Ishikawa (cell line): Measurements from ENCODE around the gene OCLN.

Experiments used
- CEBPB ChIP-seq: IDR thresholded peaks from 2 replicates; pipeline ENCODE4 v1.6.1; 2012
- CREB1 ChIP-seq: IDR thresholded peaks from 2 replicates; pipeline ENCODE4 v1.6.1; 2012; ENCODE audit warnings: low read depth
- EGR1 ChIP-seq: IDR thresholded peaks from 2 replicates; pipeline ENCODE4 v1.6.1; 2012
- EP300 ChIP-seq: IDR thresholded peaks from 2 replicates; pipeline ENCODE4 v1.6.1; 2012; ENCODE audit warnings: borderline replicate concordance
- FOXM1 ChIP-seq: IDR thresholded peaks from 2 replicates; pipeline ENCODE4 v1.6.1; 2012; ENCODE audit warnings: low read depth, borderline replicate concordance
- NFIC ChIP-seq: IDR thresholded peaks from 2 replicates; pipeline ENCODE4 v1.6.1; 2012
- RAD21 ChIP-seq: IDR thresholded peaks from 2 replicates; pipeline ENCODE4 v1.6.1; 2012; ENCODE audit warnings: low read depth
- TAF1 ChIP-seq: IDR thresholded peaks from 2 replicates; pipeline ENCODE4 v1.6.1; 2012; ENCODE audit warnings: low read depth, mild to moderate bottlenecking
- TCF12 ChIP-seq: IDR thresholded peaks from 2 replicates; pipeline ENCODE4 v1.6.1; 2012; ENCODE audit warnings: low read depth
- TEAD4 ChIP-seq: IDR thresholded peaks from 2 replicates; pipeline ENCODE4 v1.6.1; 2012
- YY1 ChIP-seq: IDR thresholded peaks from 2 replicates; pipeline ENCODE4 v1.6.1; 2012; ENCODE audit warnings: low read depth
- ZBTB7A ChIP-seq: IDR thresholded peaks from 2 replicates; pipeline ENCODE4 v1.6.1; 2012; ENCODE audit warnings: low read depth
- TF ChIP-seq, protein P1 (sequence below): IDR thresholded peaks from 2 replicates; pipeline ENCODE4 v1.6.1; 2012; ENCODE audit warnings: low read depth, mild to moderate bottlenecking
- TF ChIP-seq, protein P2 (sequence below): IDR thresholded peaks from 2 replicates; pipeline ENCODE4 v1.6.1; 2012
- TF ChIP-seq, protein P3 (sequence below): IDR thresholded peaks from 2 replicates; pipeline ENCODE4 v1.6.1; 2012

Gene OCLN, protein sequence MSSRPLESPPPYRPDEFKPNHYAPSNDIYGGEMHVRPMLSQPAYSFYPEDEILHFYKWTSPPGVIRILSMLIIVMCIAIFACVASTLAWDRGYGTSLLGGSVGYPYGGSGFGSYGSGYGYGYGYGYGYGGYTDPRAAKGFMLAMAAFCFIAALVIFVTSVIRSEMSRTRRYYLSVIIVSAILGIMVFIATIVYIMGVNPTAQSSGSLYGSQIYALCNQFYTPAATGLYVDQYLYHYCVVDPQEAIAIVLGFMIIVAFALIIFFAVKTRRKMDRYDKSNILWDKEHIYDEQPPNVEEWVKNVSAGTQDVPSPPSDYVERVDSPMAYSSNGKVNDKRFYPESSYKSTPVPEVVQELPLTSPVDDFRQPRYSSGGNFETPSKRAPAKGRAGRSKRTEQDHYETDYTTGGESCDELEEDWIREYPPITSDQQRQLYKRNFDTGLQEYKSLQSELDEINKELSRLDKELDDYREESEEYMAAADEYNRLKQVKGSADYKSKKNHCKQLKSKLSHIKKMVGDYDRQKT

DNA sequence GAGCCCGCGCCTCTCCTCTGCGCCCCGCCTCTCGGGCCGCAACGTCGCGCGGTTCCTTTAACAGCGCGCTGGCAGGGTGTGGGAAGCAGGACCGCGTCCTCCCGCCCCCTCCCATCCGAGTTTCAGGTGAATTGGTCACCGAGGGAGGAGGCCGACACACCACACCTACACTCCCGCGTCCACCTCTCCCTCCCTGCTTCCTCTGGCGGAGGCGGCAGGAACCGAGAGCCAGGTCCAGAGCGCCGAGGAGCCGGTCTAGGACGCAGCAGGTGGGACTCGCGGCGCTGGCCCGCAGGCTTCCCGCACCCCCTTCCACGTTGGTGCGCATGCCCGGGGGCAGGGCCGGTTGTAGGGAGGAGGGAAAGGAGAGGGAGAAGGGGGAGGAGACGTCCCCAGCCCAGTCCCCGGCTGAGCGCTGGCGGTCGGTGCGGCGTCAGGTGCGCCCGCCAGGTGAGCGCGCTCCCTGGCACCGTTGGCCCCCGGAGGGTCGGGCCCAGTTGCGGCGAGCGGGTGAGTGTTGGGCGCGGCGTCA lies at the start of gene OCLN:
Gene OCLN (plus strand): TSS at position 400 of the 532 bp plus-strand sequence. CDS start 11,455 bp downstream, outside the sequence.
- TF ChIP-seq EP300 = no peak; the same call in 1 of the 2 replicates
- TF ChIP-seq ZBTB7A = 0 out of 2 replicates have a peak, but pooled peaks have one; percentile 71
- TF ChIP-seq, protein P1, sequence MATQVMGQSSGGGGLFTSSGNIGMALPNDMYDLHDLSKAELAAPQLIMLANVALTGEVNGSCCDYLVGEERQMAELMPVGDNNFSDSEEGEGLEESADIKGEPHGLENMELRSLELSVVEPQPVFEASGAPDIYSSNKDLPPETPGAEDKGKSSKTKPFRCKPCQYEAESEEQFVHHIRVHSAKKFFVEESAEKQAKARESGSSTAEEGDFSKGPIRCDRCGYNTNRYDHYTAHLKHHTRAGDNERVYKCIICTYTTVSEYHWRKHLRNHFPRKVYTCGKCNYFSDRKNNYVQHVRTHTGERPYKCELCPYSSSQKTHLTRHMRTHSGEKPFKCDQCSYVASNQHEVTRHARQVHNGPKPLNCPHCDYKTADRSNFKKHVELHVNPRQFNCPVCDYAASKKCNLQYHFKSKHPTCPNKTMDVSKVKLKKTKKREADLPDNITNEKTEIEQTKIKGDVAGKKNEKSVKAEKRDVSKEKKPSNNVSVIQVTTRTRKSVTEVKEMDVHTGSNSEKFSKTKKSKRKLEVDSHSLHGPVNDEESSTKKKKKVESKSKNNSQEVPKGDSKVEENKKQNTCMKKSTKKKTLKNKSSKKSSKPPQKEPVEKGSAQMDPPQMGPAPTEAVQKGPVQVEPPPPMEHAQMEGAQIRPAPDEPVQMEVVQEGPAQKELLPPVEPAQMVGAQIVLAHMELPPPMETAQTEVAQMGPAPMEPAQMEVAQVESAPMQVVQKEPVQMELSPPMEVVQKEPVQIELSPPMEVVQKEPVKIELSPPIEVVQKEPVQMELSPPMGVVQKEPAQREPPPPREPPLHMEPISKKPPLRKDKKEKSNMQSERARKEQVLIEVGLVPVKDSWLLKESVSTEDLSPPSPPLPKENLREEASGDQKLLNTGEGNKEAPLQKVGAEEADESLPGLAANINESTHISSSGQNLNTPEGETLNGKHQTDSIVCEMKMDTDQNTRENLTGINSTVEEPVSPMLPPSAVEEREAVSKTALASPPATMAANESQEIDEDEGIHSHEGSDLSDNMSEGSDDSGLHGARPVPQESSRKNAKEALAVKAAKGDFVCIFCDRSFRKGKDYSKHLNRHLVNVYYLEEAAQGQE = no peak
- TF ChIP-seq YY1 = 0 out of 2 replicates have a peak, but pooled peaks have one; percentile 12
- TF ChIP-seq NFIC = peak; percentile 37; the same call in 1 of the 2 replicates
- no peak for TF ChIP-seq CREB1
- TF ChIP-seq, protein P2, sequence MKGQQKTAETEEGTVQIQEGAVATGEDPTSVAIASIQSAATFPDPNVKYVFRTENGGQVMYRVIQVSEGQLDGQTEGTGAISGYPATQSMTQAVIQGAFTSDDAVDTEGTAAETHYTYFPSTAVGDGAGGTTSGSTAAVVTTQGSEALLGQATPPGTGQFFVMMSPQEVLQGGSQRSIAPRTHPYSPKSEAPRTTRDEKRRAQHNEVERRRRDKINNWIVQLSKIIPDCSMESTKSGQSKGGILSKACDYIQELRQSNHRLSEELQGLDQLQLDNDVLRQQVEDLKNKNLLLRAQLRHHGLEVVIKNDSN = peak; percentile 2; the same call in 1 of the 2 replicates
- peak; percentile 71 for TF ChIP-seq EGR1
- TF ChIP-seq, protein P3, sequence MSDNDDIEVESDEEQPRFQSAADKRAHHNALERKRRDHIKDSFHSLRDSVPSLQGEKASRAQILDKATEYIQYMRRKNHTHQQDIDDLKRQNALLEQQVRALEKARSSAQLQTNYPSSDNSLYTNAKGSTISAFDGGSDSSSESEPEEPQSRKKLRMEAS = peak; percentile 70; the same call in 1 of the 2 replicates
- peak; percentile 77 for TF ChIP-seq TAF1
- 0 out of 2 replicates have a peak, but pooled peaks have one; percentile 48 for TF ChIP-seq TCF12
- no peak for TF ChIP-seq FOXM1
- TF ChIP-seq RAD21 = no peak; the same call in 1 of the 2 replicates
- TF ChIP-seq TEAD4 = no peak

DNA sequence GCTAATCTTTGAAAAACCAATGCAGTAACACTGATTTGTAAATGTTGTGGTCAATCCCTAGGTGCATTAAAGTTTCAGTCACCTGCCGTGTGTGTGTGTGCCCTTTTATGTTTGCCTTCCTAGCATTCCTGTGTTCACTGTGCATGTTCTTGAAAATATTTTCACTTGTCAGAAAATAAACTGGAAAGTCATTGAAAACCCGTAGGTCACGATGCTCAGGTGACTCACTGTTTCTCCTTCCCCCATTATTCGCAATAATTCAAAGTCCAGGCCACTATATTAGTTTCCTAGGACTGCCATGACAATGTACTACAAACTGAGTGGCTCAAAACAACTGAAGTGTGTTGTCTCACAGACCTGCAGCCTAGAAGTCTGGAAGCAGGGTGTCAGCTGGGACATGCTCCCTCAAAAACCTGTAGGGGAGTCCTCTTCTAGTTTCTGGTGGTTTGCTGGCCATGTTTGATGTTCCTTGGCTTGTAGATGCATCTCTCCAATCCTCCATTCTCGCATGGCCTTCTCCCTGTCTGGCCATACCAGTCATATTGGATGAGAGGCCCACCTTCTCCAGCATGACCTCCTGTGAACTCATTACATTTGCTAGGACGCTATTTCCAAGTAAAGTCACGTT lies 48.3 kb upstream of the OCLN start:
- no peak for TF ChIP-seq YY1
- TF ChIP-seq TEAD4 = 0 out of 2 replicates have a peak, but pooled peaks have one; percentile 16

DNA sequence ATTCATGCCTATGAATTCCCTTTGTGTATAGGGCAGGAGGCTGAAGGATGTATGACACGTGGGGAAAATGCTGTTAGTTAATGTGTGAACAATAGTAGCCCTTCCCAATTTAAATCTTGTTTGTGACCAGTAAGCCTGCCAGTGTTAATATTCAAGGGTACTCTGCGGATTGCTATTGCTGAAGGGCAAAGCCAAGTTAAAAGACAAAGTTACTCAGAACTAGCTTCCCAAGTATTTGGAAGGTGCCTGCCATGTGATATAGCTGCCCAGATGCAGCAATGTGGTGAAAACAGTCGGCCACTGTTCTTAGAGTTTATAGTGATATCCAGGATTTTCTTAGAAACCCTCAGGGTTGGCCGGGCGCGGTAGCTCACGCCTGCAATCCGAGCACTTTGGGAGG lies 43.1 kb upstream of the OCLN start:
- TF ChIP-seq YY1 (no peak), CEBPB (no peak), CREB1 (no peak), EP300 (no peak)

DNA sequence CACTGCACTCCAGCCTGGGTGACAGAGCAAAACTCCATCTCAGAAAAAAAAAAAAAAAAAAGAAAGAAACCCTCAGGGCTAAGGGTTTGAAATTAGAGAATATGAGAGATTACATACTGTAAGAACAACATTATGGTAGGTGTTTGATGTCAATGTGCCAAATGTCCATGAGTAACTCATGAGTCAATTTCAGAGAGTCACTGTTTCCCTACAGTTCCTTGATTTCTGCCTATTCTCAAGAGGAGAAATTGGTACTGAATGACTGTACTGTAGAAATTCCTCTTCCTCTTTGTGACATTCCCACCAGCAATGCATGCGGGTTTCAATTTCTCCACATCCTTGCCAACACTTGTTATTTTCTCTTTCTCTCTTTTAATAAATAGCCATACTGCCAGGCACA lies 42.5 kb upstream of the OCLN start:
- TF ChIP-seq ZBTB7A (no peak), TEAD4 (no peak), FOXM1 (no peak), YY1 (no peak), EP300 (no peak), RAD21 (no peak), TCF12 (no peak), CEBPB (no peak), NFIC (no peak), EGR1 (no peak), TAF1 (no peak), CREB1 (no peak)
- TF ChIP-seq, protein P2 = no peak
- TF ChIP-seq, protein P1 = no peak
- TF ChIP-seq, protein P3 = no peak

DNA sequence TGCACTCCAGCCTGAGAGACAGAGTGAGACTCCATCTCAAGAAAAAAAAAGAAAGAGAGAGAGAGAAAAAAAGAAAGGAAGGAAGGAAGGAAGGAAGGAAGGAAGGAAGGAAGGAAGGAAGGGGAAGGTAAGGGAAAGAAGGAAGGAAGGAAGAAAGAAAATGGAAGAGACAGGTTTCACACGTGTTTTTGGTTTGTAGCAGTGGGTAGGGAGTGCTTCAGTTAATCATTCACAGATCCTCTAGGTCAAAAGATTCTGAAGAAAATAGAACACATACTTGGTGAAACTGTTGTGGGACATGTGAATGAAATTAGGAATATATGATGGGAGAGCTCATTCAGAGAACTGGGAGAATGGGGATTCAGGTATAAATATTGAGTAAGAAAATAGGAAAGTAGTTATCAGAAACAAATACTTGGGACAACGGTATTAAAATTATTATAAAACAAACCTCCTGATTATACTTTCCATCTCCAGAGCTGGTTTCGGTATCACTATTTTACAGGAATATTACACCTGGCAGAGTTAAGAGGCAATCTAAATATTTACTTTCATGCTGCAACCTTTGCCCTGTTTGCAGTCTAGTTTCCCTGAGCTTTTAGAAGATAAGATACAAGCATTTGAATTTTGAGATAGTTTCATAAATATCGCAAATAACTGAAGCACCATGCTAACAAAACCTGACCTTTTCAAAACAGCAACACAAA lies 40.5 kb upstream of the OCLN start:
- TF ChIP-seq TAF1 = no peak
- TF ChIP-seq CREB1 = no peak
- no peak for TF ChIP-seq TCF12
- TF ChIP-seq NFIC = no peak
- TF ChIP-seq EGR1 = no peak
- TF ChIP-seq CEBPB = no peak
- TF ChIP-seq, protein P1 = no peak
- no peak for TF ChIP-seq TEAD4
- TF ChIP-seq YY1 = no peak
- TF ChIP-seq FOXM1 = no peak
- no peak for TF ChIP-seq ZBTB7A
- no peak for TF ChIP-seq RAD21
- TF ChIP-seq, protein P2 = no peak
- TF ChIP-seq EP300 = no peak
- TF ChIP-seq, protein P3 = no peak
